ENCODE data around the gene YEATS2. TPM values are rescaled to one million over a fixed set of nuclear protein-coding genes. Genes with fewer than 3 reads are reported as not detected.
"Not testable (repeated sequence)": the region's sequence is repeated elsewhere in the genome, so short reads cannot be mapped to it uniquely, and the experiment has no call there.

YEATS2 gene
- total RNA-seq, 3 donors from 2014 or later, result 11.5 to 32.8 (median 26.6) TPM

DNA sequence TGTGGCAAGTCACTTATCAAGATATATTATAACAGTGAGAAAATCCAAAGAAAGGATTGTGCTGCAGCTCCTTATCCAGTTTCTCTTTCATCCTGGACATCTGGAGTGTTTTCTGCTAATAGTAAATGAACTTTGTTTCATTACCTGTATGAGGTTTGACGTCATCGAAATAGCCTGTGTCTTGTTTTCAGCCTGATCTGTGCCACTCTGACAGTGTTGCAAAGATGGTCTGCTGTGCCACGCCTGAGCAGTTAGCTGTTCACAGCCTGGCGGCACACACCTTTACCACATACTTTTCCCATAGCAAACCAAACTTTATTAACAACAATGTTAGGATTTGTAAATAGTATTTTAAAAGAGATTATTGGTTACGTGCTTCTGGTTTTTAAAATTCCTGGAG, 34.0 kb downstream of the YEATS2 start:
- no peak overlapping the region for H3K4me3 ChIP-seq
- H3K27ac ChIP-seq, result no peak overlapping the region
- no peaks in the 10 kb centered on the region for H3K9me3 ChIP-seq
- no peaks in the 10 kb centered on the region for H3K27me3 ChIP-seq
- TF ChIP-seq, protein P1, sequence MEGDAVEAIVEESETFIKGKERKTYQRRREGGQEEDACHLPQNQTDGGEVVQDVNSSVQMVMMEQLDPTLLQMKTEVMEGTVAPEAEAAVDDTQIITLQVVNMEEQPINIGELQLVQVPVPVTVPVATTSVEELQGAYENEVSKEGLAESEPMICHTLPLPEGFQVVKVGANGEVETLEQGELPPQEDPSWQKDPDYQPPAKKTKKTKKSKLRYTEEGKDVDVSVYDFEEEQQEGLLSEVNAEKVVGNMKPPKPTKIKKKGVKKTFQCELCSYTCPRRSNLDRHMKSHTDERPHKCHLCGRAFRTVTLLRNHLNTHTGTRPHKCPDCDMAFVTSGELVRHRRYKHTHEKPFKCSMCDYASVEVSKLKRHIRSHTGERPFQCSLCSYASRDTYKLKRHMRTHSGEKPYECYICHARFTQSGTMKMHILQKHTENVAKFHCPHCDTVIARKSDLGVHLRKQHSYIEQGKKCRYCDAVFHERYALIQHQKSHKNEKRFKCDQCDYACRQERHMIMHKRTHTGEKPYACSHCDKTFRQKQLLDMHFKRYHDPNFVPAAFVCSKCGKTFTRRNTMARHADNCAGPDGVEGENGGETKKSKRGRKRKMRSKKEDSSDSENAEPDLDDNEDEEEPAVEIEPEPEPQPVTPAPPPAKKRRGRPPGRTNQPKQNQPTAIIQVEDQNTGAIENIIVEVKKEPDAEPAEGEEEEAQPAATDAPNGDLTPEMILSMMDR (IDR thresholded peaks at IDR 0.05), result no peak
- TF ChIP-seq POLR2A (IDR thresholded peaks at IDR 0.05) (no peak), POLR2AphosphoS5 (IDR thresholded peaks at IDR 0.05) (no peak)
- no peak for DNase-seq (ENCODE audit: low spot score in 2 of 2)
- no peaks in the 10 kb centered on the region for H3K36me3 ChIP-seq
- intact Hi-C loops (cut with DNase I; ENCODE audit: low total_unique reads), result no loop called here
- H3K4me1 ChIP-seq, result no peaks in the 10 kb centered on the region

DNA sequence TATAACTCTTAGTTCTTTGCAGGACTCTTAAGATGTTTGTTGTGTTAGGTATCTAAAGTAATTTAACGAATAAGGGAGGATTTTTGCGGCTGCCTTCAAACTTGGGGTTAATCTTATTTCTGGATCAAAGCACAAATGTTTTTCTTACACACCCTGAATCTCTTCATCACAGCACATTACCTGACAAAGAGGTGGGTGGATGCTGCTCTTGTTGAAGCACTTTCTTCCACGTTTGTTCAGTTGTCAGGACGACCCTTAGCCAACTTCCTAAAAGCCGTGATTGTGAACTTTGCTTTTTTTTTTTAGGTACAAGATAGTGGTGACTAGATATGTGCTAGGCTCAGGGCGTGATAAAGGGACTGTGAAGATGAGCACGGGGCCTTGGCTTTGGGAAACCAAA, 36.0 kb downstream of the YEATS2 start:
- intact Hi-C loops (cut with DNase I; ENCODE audit: low total_unique reads), result no loop called here
- H3K27me3 ChIP-seq, result no peaks in the 10 kb centered on the region
- no peak for DNase-seq (ENCODE audit: low spot score in 2 of 2)
- H3K27ac ChIP-seq, result no peak overlapping the region
- no peaks in the 10 kb centered on the region for H3K9me3 ChIP-seq
- no peaks in the 10 kb centered on the region for H3K4me1 ChIP-seq
- TF ChIP-seq POLR2AphosphoS5 (IDR thresholded peaks at IDR 0.05), result no peak
- no peak for TF ChIP-seq POLR2A (IDR thresholded peaks at IDR 0.05)
- TF ChIP-seq, protein P1 (IDR thresholded peaks at IDR 0.05), result no peak
- H3K4me3 ChIP-seq, result no peak overlapping the region
- no peaks in the 10 kb centered on the region for H3K36me3 ChIP-seq

DNA sequence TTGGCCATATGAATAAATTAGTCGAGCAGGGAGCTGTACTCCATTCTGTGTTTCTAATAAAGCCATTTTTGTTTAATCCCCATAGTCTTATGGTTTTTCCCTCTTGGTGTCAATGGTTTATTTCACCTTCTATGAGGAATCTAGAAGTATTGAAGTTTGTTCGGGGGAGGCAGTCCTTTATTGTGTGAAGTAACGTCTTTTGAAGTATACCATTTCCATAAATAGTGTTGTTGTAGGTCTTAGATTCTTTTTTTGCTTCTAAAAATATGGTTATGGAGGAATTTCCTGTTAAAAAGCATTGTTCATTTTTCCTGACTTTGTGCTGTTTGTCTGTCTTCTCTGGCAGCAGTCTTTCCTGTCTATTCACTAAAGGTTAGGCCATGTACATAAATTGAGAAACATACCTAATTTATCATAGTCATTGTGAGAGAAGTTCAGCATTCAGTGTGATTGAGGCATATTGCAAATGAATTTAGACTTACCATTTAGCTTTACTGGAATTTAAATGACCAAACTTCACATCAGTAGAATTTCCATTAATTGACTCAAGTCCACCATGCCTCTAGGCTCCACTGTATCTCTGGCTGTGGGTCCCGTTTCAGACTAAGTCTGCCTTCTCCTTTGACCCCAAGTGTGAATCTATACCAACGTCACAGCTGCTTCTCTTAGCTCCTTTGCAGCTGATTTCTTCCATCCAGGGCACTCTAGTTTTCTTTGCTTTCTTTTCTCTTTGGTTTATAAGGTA, 37.3 kb downstream of the YEATS2 start:
- Histone ChIP-seq H3K27me3 (no peaks in the 10 kb centered on the region), H3K27ac (no peak overlapping the region), H3K4me1 (no peaks in the 10 kb centered on the region), H3K36me3 (no peaks in the 10 kb centered on the region), H3K9me3 (no peaks in the 10 kb centered on the region), H3K4me3 (no peak overlapping the region)
- intact Hi-C loops (cut with DNase I; ENCODE audit: low total_unique reads), result no loop called here
- DNase-seq (ENCODE audit: low spot score in 2 of 2), result no peak
- TF ChIP-seq, protein P1 (IDR thresholded peaks at IDR 0.05), result no peak
- TF ChIP-seq POLR2A (IDR thresholded peaks at IDR 0.05), result no peak
- TF ChIP-seq POLR2AphosphoS5 (IDR thresholded peaks at IDR 0.05), result no peak

DNA sequence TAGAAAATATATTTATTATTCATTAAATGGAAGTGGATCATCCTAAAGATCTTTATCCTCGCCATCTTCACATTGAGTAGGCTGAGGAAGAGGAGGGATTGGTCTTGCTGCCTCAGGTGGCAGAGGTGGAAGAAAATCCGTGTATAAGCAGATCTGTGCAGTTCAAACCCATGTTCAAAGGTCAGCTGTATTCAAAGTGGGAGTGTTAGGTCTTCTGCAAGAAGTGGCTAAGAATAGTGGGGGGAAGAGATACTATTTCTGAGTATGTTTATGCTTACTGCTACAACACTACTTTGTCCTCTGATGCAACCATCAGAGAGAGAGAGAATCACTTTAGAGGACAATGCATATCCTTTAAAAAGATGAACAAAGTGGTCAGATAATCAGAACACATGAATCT, 39.5 kb downstream of the YEATS2 start:
- no peaks in the 10 kb centered on the region for H3K27me3 ChIP-seq
- H3K4me1 ChIP-seq, result no peaks in the 10 kb centered on the region
- no peaks in the 10 kb centered on the region for H3K36me3 ChIP-seq
- H3K27ac ChIP-seq, result no peak overlapping the region
- intact Hi-C loops (cut with DNase I; ENCODE audit: low total_unique reads), result no loop called here
- no peak for DNase-seq (ENCODE audit: low spot score in 2 of 2)
- H3K9me3 ChIP-seq, result no peaks in the 10 kb centered on the region
- H3K4me3 ChIP-seq, result no peak overlapping the region
- TF ChIP-seq POLR2AphosphoS5 (IDR thresholded peaks at IDR 0.05), result no peak
- TF ChIP-seq POLR2A (IDR thresholded peaks at IDR 0.05), result no peak
- TF ChIP-seq, protein P1 (IDR thresholded peaks at IDR 0.05), result no peak

DNA sequence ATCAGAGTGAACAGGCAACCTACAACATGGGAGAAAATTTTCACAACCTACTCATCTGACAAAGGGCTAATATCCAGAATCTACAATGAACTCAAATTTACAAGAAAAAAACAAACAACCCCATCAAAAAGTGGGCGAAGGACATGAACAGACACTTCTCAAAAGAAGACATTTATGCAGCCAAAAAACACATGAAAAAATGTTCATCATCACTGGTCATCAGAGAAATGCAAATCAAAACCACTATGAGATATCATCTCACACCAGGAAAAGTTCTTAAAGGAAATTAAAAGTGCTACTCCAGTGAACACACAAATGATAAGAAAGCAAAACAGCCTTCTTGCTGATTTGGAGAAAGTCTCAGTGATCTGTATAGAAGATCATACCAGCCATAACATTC, 42.6 kb downstream of the YEATS2 start:
- H3K36me3 ChIP-seq; H3K4me1 ChIP-seq; H3K9me3 ChIP-seq; H3K27ac ChIP-seq; DNase-seq (ENCODE audit: low spot score in 2 of 2); H3K27me3 ChIP-seq; intact Hi-C loops (cut with DNase I; ENCODE audit: low total_unique reads); H3K4me3 ChIP-seq: not testable (repeated sequence)

Measured in breast epithelium (tissue), 4 donors.